Lung (tissue), 12 donors: ENCODE data around the gene LOXL4. TPM values are rescaled to one million over a fixed set of nuclear protein-coding genes. Genes with fewer than 3 reads are reported as not detected.

Source experiments
- ATAC-seq: fragments of 200-7000 bp; cut with Tn5 transposase; one replicate; pipeline ENCODE4 v1.9.1; 2020; ENCODE audit warnings: moderate number of reproducible peaks; ENCODE audit not compliant: insufficient read depth, low FRiP score
- DNase-seq, 3 donors: peaks; one replicate each; pipeline ENCODE4 v3.0.0-alpha.2; 2013 to 2017
- H3K27ac ChIP-seq, 2 donors: one replicate each; pipeline ENCODE4 v1.5.1; 2013; ENCODE audit warnings: mild to moderate bottlenecking in 2 of 2, moderate library complexity in 2 of 2, control low read depth in 1 of 2, inconsistent platforms in 1 of 2, low read depth in 1 of 2, low read length in 1 of 2
- H3K27me3 ChIP-seq, 3 donors: one replicate each; pipeline ENCODE4 v1.5.1; 2013; ENCODE audit warnings: low read length in 2 of 3; ENCODE audit not compliant: control insufficient read depth in 3 of 3, insufficient read depth in 3 of 3
- H3K36me3 ChIP-seq, 4 donors: one replicate each; pipeline ENCODE4 v1.5.1; 2013; ENCODE audit warnings: low read length in 4 of 4, mild to moderate bottlenecking in 1 of 4, moderate library complexity in 1 of 4; ENCODE audit not compliant: control insufficient read depth in 4 of 4, insufficient read depth in 4 of 4
- H3K4me1 ChIP-seq, 5 donors: one replicate each; pipeline ENCODE4 v1.5.1; 2013; ENCODE audit warnings: low read length in 5 of 5, mild to moderate bottlenecking in 2 of 5, moderate library complexity in 1 of 5; ENCODE audit not compliant: control insufficient read depth in 5 of 5, insufficient read depth in 5 of 5
- H3K4me3 ChIP-seq: one replicate; pipeline ENCODE4 v1.5.1; 2013; ENCODE audit warnings: mild to moderate bottlenecking, control low read depth, moderate library complexity
- H3K9ac ChIP-seq, 2 donors: one replicate each; pipeline ENCODE4 v1.5.1; 2013; ENCODE audit warnings: low read length in 2 of 2, control low read depth in 1 of 2; ENCODE audit not compliant: insufficient read depth in 1 of 2
- H3K9me3 ChIP-seq, 4 donors: one replicate each; pipeline ENCODE4 v1.5.1; 2013; ENCODE audit warnings: low read length in 3 of 4, mild to moderate bottlenecking in 1 of 4, moderate library complexity in 1 of 4; ENCODE audit not compliant: control insufficient read depth in 4 of 4, insufficient read depth in 3 of 4
- CTCF ChIP-seq: IDR thresholded peaks from 2 replicates; pipeline ENCODE4 v1.5.1; 2012; ENCODE audit warnings: mild to moderate bottlenecking; ENCODE audit errors: control extremely low read depth, extremely low read depth
- WGBS, 2 donors: extraction: QIAGEN DNeasy Blood & Tissue Kit; methylation state at CpG; one replicate each; pipeline ENCODE4 v1.1.7; 2013; 5-methylcytosine and 5-hydroxymethylcytosine counted together
- polyA plus RNA-seq, 2 donors: library from polyadenylated mRNA; stranded (reverse); fragments of 200-250 nt; gene quantifications; one replicate each; pipeline ENCODE4 v1.2.1, GENCODE V29; 2013
- total RNA-seq, 2 donors: library from RNA; depleted of rRNA in 1 of 2; stranded (reverse); fragments of >200 nt in 1 of 2; gene quantifications; one replicate each; pipeline ENCODE4 v1.2.1, GENCODE V29; 2014 to 2021
- donor health status: control.
- donor health status: control.
- donor health status: Bipolar disorder and iron deficiency.
- donor health status: healthy.
- donor health status: DM: yes; HTN: yes; CAD: no.

The LOXL4 gene
- total and polyA plus RNA-seq, 4 donors: 1.6 to 3.3 (median 2.6) TPM

DNA sequence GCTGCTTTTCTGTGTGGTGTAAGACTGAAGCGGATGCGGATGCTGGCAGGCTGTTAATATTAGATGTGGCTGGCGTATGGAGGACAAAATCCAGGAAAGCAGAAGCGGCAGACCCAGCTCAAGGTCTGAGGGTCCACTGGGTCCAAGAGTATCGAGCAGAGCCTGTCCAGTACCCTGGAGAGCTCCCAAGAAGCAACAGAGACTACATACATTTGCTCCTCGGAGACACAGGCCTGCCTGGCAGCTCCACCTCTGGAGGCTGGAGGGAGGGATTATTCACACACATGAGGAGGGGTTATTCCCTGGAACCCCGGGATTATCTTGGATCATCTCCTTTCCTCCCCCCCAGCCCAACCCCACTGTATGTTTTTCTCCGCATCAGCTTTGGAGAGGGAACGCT, 31.3 kb upstream of the LOXL4 start:
- Histone ChIP-seq H3K9me3 (no peaks in the 10 kb centered on the region), H3K27ac (no peak overlapping the region), H3K36me3 (no peaks in the 10 kb centered on the region), H3K9ac (no peak overlapping the region), H3K4me1 (peaks cover 0 to 12% (median 0%) of the 10 kb centered on the region in 5 donors), H3K4me3 (no peak overlapping the region), H3K27me3 (peaks cover 0 to 6% (median 0%) of the 10 kb centered on the region in 3 donors)
- WGBS, 2 donors: 65 to 68% methylated on average over 9 of the region's 9 CpGs
- no peak for ATAC-seq
- no peak for TF ChIP-seq CTCF
- DNase-seq: peak in 2 of 3 donors; percentile 22 to 53

GRCh38 chr10:98296524-98296923, 28.5 kb upstream of the LOXL4 start:
- TF ChIP-seq CTCF: no peak
- Histone ChIP-seq H3K4me3 (no peak overlapping the region), H3K9ac (no peak overlapping the region), H3K27ac (no peak overlapping the region), H3K9me3 (no peaks in the 10 kb centered on the region), H3K4me1 (peaks cover 0 to 7% (median 0%) of the 10 kb centered on the region in 5 donors), H3K36me3 (no peaks in the 10 kb centered on the region), H3K27me3 (peaks cover 0 to 6% (median 0%) of the 10 kb centered on the region in 3 donors)
- no peak for DNase-seq
- 91 to 96% methylated on average over 1 of the region's 1 CpG for WGBS, 2 donors
- ATAC-seq: no peak

- Histone ChIP-seq H3K9ac (no peak overlapping the region), H3K9me3 (peaks cover 0 to 2% (median 0%) of the 10 kb centered on the region in 4 donors), H3K36me3 (no peaks in the 10 kb centered on the region), H3K4me3 (no peak overlapping the region), H3K27me3 (peaks cover 0 to 6% (median 0%) of the 10 kb centered on the region in 3 donors), H3K27ac (no peak overlapping the region), H3K4me1 (peaks cover 0 to 6% (median 0%) of the 10 kb centered on the region in 5 donors)
- DNase-seq (no peak), ATAC-seq (no peak)
- 40 to 50% methylated on average over 5 of the region's 5 CpGs for WGBS, 2 donors
- TF ChIP-seq CTCF: no peak
These were observed 27.9 kb upstream of the LOXL4 start for GRCh38 chr10:98295907-98296306.

GRCh38 chr10:98295401-98295811, 27.4 kb upstream of the LOXL4 start:
- Histone ChIP-seq H3K4me3 (no peak overlapping the region), H3K4me1 (peaks cover 0 to 6% (median 0%) of the 10 kb centered on the region in 5 donors), H3K27ac (no peak overlapping the region), H3K9ac (no peak overlapping the region), H3K9me3 (peaks cover 0 to 2% (median 0%) of the 10 kb centered on the region in 4 donors), H3K27me3 (peaks cover 0 to 6% (median 0%) of the 10 kb centered on the region in 3 donors), H3K36me3 (no peaks in the 10 kb centered on the region)
- WGBS, 2 donors: 42 to 52% methylated on average over 4 of the region's 4 CpGs
- DNase-seq (no peak), ATAC-seq (no peak)
- TF ChIP-seq CTCF: no peak
